Measurements from ENCODE around the gene FER.
"Not testable (repeated sequence)": the region's sequence is repeated elsewhere in the genome, so short reads cannot be mapped to it uniquely, and the experiment has no call there.

The FER gene

DNA sequence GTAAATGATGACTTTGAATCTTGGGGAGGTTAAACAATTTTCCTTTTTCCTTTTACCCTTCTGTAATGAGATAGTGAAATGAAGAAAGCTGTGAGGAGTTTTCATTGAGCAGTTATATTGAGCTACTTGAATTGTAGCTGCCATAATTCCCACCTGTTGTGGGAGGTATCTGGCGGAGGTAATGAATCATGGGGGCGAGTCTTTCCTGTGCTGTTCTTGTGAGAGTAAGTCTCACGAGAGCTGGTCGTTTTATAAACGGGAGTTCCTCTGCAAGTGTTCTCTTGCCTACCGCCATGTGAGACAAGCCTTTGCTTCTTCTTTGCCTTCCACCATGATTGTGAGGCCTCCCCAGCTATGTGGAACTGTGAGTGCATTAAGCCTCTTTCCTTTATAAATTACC lies 258.4 kb downstream of the FER start:
- H3K9me3 Mint-ChIP-seq: peaks cover 0 to 1% of the 10 kb centered on the region in 2 donors
- H3K36me3 Mint-ChIP-seq: peaks cover 4 to 8% of the 10 kb centered on the region in 2 donors
- no peak overlapping the region for H3K4me3 Mint-ChIP-seq
- no peak overlapping the region for H3K27ac Mint-ChIP-seq
- no peaks in the 10 kb centered on the region for H3K27me3 Mint-ChIP-seq
- DNase-seq (no peak), ATAC-seq (replicated peaks) (no peak)
- H3K4me1 Mint-ChIP-seq: no peaks in the 10 kb centered on the region

DNA sequence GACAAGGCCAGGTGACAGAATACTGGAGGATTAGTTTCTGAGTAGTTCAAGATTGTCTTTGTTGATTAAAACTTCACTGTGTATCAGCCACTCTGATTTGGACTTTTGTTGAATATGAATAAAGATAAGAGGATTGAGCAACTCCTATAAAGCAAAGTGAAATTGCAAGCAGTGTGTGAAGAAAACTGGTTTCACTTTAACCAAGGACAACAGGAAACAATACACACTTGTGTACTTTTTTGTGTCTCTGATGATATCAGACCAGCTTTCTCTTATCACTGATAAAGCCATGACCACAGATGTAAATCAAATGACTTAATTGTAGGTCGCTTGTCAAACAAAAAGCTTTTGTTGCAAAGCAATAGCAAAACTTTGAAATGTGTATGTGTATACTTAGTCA lies 268.6 kb downstream of the FER start:
- H3K4me3 Mint-ChIP-seq: no peak overlapping the region
- H3K4me1 Mint-ChIP-seq: peaks cover 0 to 2% of the 10 kb centered on the region in 2 donors
- H3K9me3 Mint-ChIP-seq: peaks cover 0 to 5% of the 10 kb centered on the region in 2 donors
- ATAC-seq (replicated peaks) (no peak), DNase-seq (no peak)
- H3K36me3 Mint-ChIP-seq: peaks cover 2 to 5% of the 10 kb centered on the region in 2 donors
- no peak overlapping the region for H3K27ac Mint-ChIP-seq
- no peaks in the 10 kb centered on the region for H3K27me3 Mint-ChIP-seq

DNA sequence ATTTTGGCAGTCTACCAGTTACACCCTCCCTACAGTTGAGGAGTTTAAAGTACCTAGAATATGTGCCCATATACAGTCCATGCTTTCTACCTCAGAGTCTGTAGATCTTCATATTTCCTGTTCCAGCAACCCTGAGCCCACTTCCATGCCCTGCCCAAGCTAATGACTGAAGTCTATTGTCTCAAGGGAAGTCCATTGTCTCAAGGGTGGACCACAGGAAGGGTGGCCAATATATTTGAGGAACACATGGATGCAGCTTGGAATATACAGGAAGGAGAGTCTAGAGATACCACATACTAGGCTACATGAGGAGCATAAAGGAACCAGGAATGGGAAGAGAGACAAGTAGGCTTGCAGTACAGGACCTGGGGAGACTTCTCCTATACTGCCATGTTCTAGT lies 274.4 kb downstream of the FER start:
- Mint-ChIP-seq H3K4me3 (no peak overlapping the region), H3K9me3 (no peaks in the 10 kb centered on the region), H3K36me3 (peaks cover 3 to 5% of the 10 kb centered on the region in 2 donors), H3K27ac (no peak overlapping the region), H3K27me3 (no peaks in the 10 kb centered on the region), H3K4me1 (peaks cover 0 to 7% of the 10 kb centered on the region in 2 donors)
- DNase-seq (no peak), ATAC-seq (replicated peaks) (no peak)

DNA sequence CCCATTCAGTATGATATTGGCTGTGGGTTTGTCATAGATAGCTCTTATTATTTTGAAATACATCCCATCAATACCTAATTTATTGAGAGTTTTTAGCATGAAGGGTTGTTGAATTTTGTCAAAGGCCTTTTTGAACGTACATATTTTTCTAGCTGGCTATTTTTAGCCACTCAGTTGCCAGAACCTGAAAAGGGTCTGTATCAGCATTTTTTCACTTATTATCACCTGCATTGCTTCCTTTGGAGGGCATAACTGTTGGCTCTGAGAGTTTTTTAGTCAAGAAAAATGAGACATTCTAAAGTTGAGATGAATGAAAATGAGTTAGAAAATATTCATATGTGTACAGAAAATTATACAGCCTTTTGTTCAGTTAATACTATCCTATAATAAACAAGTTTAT lies 278.0 kb downstream of the FER start:
- DNase-seq; H3K9me3 Mint-ChIP-seq; H3K27me3 Mint-ChIP-seq; H3K4me3 Mint-ChIP-seq; ATAC-seq (replicated peaks); H3K36me3 Mint-ChIP-seq; H3K27ac Mint-ChIP-seq: not testable (repeated sequence)
- H3K4me1 Mint-ChIP-seq: peaks cover 4 to 19% of the 10 kb centered on the region in 2 donors

DNA sequence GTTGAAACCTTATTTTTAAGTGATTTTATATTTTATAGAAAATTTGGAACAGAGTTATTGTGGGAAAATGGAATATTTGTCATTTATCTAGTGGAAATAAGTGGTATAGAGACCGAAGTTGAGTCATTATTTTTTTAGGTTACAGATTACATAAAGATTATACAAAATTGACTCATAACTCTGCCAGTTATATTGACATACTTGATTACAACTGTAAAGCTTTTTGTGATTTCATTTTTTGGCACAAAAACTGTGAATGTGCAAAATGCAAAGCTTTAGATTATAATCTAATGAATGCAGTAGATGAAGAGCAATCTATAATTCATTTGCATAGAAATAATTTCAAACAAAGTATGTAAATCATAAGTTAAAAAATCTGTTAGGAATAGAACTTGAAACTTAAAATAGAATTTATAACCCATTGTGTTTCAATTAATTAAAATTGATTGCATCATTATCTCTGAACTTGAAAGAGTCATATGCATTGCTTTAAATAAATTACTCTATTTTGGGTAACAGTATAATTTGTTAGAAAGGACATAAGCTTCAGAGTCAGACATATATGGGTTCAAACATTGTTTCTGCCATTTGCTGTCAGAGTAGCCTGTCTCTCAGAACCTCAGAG lies 280.4 kb downstream of the FER start:
- Mint-ChIP-seq H3K36me3 (peaks cover 3 to 5% of the 10 kb centered on the region in 2 donors), H3K9me3 (no peaks in the 10 kb centered on the region), H3K27ac (no peak overlapping the region), H3K4me1 (peaks cover 7 to 29% of the 10 kb centered on the region in 2 donors), H3K27me3 (no peaks in the 10 kb centered on the region), H3K4me3 (no peak overlapping the region)
- DNase-seq (no peak), ATAC-seq (replicated peaks) (no peak)

DNA sequence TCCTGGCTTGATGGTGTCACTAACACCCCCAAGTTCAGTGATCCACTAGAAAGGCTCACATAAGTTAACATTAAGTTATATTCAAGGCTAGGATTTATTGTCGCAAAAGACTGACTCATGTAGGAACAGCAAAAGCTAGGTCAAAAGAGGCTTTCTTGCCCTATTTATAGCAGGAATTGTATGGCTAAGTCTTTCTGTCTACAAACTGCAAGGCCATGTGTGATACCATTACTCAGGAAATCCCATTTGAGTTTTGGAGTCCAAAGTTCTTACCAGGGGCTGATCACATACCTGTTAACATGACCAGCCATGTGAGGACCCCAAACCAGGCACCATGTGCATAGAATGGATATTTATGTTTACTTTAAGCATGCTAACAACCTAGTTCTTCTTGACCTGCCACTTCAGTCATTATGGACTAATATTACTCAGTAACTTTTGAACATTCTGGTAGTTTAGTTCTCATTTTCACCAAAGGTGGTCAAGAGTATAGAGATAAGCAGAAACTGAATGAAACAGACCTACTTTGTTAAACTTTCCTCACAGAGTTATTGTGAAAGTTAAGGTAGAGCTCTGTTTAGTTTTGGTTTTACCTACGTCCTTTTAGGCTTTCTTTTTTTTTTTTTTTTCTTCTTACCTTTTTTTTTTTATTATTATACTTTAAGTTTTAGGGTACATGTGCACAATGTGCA lies 281.1 kb downstream of the FER start:
- ATAC-seq (replicated peaks) (no peak), DNase-seq (no peak)
- Mint-ChIP-seq H3K9me3 (no peaks in the 10 kb centered on the region), H3K36me3 (peaks cover 3 to 5% of the 10 kb centered on the region in 2 donors), H3K4me3 (no peak overlapping the region), H3K4me1 (peaks cover 7 to 25% of the 10 kb centered on the region in 2 donors), H3K27ac (no peak overlapping the region), H3K27me3 (no peaks in the 10 kb centered on the region)

DNA sequence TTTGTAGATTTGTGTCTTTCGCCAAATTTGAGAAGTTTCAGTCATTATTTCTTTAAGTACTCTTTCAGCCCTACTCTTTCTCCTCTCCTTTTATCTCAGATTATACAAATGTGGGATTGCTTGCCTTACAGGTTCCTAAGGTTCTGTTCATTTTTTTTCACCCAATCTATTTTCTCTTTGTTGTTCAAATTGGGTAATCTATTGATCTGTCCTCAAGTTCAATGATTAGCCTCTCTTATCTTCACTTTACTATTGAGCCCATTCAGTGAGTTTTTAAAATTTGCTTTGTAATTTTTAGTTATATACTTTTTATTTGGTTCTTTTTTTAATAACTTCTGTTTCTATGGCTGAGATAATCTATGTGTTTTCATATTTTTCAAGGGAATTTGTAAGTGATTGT lies 282.1 kb downstream of the FER start:
- Mint-ChIP-seq H3K9me3 (no peaks in the 10 kb centered on the region), H3K36me3 (peaks cover 0 to 4% of the 10 kb centered on the region in 2 donors), H3K27ac (no peak overlapping the region), H3K27me3 (no peaks in the 10 kb centered on the region), H3K4me3 (no peak overlapping the region), H3K4me1 (peaks cover 15 to 35% of the 10 kb centered on the region in 2 donors)
- ATAC-seq (replicated peaks): no peak
- no peak for DNase-seq

DNA sequence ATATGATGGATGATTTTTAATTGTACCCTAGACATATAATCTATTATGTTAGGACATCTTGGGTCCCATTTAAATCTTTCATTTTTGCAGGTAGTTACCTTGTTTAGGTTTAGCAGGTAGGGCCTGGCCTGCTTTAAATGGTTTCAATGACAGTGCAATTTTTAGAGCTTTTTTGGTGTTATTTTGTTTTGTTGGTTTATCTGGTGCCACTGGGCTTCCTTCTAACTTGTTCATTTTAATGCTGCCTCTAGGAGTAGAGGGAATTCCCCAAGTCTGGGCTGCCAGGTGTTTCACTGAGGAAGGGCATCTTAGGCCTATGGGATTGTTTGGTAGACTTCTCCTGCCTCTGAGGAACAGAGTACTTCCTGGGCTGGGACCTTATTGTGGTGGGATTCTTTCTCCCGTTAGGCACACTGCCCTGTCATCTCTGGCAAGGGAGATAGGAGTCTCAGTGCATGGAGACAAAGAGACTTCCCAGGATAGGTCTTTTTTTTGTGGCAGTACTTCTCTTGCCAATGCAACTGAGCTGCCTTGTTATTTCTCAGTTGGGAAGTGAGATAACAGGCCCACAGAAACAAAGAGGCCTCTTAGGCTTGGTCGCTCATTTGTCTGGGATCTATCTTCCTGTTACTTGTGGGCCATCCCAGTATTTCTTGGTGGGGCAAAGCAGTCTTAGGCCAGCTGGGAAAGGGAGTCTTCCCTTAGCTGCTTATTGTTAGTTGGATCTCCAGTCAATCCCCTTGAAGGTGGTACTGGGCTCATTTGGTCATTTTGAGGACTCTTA lies 282.9 kb downstream of the FER start:
- Mint-ChIP-seq H3K36me3 (peaks cover 0 to 4% of the 10 kb centered on the region in 2 donors), H3K4me3 (no peak overlapping the region), H3K27ac (no peak overlapping the region), H3K4me1 (peaks cover 15 to 35% of the 10 kb centered on the region in 2 donors), H3K27me3 (no peaks in the 10 kb centered on the region), H3K9me3 (no peaks in the 10 kb centered on the region)
- ATAC-seq (replicated peaks): no peak
- DNase-seq: no peak

DNA sequence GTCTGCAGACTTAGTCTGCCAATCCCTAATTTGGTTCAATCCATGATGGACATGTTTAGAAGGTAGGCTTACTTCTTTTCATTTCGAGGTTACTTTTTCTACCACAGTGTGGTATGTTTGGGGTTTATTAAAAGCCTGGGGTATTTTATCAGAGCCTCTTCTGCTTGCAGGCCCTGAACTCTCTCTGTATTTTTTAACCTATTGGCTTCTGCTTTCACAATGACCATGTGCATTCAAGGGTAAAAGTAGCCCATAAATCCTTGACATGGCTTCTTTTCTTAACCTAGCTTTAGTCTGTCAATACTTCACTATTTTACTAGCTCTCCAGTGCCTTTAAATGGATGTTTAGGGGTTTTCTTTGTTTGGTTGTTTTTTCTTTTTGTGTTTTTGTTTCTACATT lies 286.6 kb downstream of the FER start:
- no peaks in the 10 kb centered on the region for H3K27me3 Mint-ChIP-seq
- peak overlapping the region; percentile 62 for H3K27ac Mint-ChIP-seq
- peak; percentile 85 to 88 for ATAC-seq (replicated peaks)
- peaks cover 0 to 7% of the 10 kb centered on the region in 2 donors for H3K36me3 Mint-ChIP-seq
- no peaks in the 10 kb centered on the region for H3K9me3 Mint-ChIP-seq
- no peak overlapping the region for H3K4me3 Mint-ChIP-seq
- DNase-seq: no peak
- peaks cover 15 to 35% of the 10 kb centered on the region in 2 donors for H3K4me1 Mint-ChIP-seq

DNA sequence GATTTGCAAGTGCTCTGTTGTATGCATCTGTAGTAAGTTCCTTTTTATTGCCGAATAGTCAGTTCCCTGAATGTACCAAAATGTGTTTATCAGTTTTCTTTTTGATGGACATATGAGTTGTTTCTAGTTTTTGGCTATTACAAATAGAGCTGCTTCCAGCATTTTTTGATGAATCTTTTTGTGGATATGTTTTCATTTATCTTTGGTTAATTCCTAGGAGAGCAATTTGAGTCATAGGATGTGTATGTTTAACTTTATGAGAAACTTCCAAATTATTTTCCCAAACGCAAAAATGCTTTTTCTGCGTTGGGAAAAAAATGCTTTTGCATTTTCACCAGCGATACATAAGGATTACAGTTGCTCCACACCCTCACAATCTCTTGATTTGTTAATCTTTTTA lies 287.7 kb downstream of the FER start:
- Mint-ChIP-seq H3K27ac (no peak overlapping the region), H3K4me1 (peaks cover 13 to 27% of the 10 kb centered on the region in 2 donors), H3K36me3 (peaks cover 0 to 7% of the 10 kb centered on the region in 2 donors), H3K4me3 (no peak overlapping the region), H3K27me3 (no peaks in the 10 kb centered on the region), H3K9me3 (no peaks in the 10 kb centered on the region)
- DNase-seq (no peak), ATAC-seq (replicated peaks) (no peak)

DNA sequence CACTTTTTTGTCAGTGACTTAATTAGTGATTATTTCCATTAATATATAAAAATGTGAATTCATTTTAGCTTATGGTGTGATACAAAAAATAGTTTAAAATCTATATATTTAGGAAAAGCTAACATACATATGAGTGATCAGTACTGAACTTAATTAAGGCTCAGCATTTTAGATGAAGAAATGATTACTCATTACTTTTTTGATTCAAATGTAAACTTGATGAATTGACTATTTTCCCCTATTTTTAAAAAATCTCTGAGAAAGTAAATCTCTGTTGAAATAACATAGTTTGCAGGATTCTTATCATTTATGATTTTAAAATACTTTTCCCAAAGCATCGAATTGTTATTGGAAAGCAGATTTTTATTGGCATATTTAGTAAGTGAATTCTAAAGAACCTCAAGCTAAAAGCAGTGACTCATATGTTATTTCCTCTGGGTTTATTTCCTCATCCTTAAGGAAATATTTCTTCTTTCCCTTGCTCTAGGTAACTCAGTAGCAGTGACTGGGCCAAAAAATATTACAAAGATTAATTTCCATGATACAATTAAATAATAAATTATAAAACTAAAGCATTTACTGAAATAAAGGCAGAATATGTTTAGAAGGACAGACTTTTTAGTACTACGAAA lies 290.6 kb downstream of the FER start:
- no peaks in the 10 kb centered on the region for H3K9me3 Mint-ChIP-seq
- H3K4me1 Mint-ChIP-seq: peaks cover 8 to 11% of the 10 kb centered on the region in 2 donors
- ATAC-seq (replicated peaks) (no peak), DNase-seq (no peak)
- H3K27me3 Mint-ChIP-seq: no peaks in the 10 kb centered on the region
- no peak overlapping the region for H3K27ac Mint-ChIP-seq
- no peak overlapping the region for H3K4me3 Mint-ChIP-seq
- H3K36me3 Mint-ChIP-seq: peaks cover 0 to 7% of the 10 kb centered on the region in 2 donors

DNA sequence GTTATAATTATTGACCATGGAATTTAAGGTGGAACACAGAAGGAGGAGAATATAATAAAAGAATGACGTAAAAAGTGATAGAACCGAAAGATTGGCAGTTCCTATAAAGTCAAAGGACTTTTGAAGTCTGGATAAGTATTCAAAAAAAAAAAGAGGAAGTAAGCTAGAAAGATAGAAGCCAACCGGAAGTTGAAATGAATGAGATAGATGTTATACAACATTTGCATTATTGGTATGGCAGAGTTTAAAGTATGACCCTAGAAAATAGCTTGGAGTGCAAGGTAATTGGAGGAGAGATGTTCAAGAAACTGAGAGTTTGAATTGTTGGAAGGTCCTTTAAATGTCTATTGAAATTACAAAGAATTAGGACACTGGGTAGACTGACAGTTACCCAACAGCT lies 293.6 kb downstream of the FER start:
- Mint-ChIP-seq H3K27ac (no peak overlapping the region), H3K36me3 (peaks cover 3 to 7% of the 10 kb centered on the region in 2 donors), H3K4me1 (no peaks in the 10 kb centered on the region), H3K4me3 (no peak overlapping the region), H3K9me3 (no peaks in the 10 kb centered on the region), H3K27me3 (no peaks in the 10 kb centered on the region)
- ATAC-seq (replicated peaks) (peak; percentile 60 to 68), DNase-seq (no peak)

DNA sequence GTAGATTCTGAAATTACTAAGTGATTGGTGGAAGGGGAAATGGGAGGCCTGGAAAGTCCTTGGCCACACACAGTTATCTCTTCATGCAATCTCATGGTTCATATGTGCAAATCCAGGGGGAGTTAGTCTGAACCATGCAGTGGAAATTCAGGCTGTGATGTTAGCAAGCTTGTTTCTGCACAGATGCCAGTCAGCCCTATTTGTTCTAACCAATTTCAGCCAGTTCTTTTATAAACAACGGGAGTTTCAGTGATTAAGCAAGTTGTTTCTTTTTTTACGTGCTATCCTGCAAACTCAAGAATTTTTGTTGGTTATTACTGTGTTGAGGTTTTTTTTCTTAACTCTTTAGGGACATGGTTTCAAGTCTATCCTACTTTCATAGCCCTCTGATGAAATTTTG lies 298.0 kb downstream of the FER start:
- no peaks in the 10 kb centered on the region for H3K9me3 Mint-ChIP-seq
- no peak for DNase-seq
- peaks cover 4% of the 10 kb centered on the region in 2 donors for H3K36me3 Mint-ChIP-seq
- no peaks in the 10 kb centered on the region for H3K4me1 Mint-ChIP-seq
- no peak overlapping the region for H3K27ac Mint-ChIP-seq
- H3K4me3 Mint-ChIP-seq: no peak overlapping the region
- no peaks in the 10 kb centered on the region for H3K27me3 Mint-ChIP-seq
- no peak for ATAC-seq (replicated peaks)

DNA sequence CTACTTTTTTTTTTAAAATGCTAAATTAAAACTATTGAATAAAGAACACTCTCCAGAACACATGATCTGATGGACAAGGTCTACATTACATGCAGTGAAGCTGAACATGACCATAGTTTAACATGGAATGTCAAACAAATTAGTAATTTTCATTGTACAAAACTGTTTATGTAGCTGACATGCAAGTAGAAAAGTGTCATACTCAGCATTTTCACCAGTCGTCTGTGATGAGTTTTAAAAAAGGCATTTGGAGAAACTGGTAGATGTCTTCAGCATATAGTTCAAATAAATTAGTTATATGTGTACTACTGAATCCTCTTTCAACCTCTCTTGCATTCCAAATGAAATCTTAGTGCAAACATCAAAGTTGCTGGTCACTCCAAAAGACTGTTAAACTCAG lies 301.9 kb downstream of the FER start:
- H3K9me3 Mint-ChIP-seq: no peaks in the 10 kb centered on the region
- peaks cover 12 to 21% of the 10 kb centered on the region in 2 donors for H3K36me3 Mint-ChIP-seq
- DNase-seq (no peak), ATAC-seq (replicated peaks) (no peak)
- H3K4me1 Mint-ChIP-seq: peaks cover 3 to 8% of the 10 kb centered on the region in 2 donors
- H3K27me3 Mint-ChIP-seq: no peaks in the 10 kb centered on the region
- H3K27ac Mint-ChIP-seq: no peak overlapping the region
- H3K4me3 Mint-ChIP-seq: no peak overlapping the region
